Lower leg skin (tissue), 3 donors: ENCODE data around the gene PXK.

ENCODE experiments used
- POLR2A ChIP-seq, 2 donors: fragments of 450-650 bp; IDR thresholded peaks; one replicate each; pipeline ENCODE4 v1.6.1; 2016 to 2017; ENCODE audit warnings: antibody characterized with exemption in 2 of 2, mild to moderate bottlenecking in 1 of 2, moderate library complexity in 1 of 2
- TF ChIP-seq, protein P1 (sequence below), 3 donors: fragments of 450-650 bp; IDR thresholded peaks; one replicate each; pipeline ENCODE4 v1.5.1; 2016; ENCODE audit warnings: antibody characterized with exemption in 3 of 3, mild to moderate bottlenecking in 3 of 3, moderate library complexity in 2 of 3

DNA sequence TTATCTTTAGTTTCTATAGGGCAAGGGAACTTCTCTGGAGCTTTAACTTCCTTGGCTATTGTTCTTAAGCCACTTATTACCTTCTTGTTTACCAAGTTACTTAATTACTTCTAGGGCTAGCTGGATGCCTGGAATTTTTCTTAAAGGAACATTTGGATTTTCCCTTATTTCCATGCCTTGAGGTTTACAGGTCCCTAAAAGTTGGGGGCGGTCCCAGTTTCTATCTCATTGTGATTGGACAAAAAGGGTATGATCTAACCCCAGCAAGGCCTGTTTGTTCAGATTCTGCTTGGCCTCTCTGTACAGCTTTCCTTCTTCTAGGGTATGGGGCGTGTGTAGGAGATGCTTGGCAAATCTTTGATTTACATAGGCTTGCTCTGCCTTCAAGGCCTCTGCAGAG, 83.5 kb downstream of the PXK start:
- TF ChIP-seq, protein P1, sequence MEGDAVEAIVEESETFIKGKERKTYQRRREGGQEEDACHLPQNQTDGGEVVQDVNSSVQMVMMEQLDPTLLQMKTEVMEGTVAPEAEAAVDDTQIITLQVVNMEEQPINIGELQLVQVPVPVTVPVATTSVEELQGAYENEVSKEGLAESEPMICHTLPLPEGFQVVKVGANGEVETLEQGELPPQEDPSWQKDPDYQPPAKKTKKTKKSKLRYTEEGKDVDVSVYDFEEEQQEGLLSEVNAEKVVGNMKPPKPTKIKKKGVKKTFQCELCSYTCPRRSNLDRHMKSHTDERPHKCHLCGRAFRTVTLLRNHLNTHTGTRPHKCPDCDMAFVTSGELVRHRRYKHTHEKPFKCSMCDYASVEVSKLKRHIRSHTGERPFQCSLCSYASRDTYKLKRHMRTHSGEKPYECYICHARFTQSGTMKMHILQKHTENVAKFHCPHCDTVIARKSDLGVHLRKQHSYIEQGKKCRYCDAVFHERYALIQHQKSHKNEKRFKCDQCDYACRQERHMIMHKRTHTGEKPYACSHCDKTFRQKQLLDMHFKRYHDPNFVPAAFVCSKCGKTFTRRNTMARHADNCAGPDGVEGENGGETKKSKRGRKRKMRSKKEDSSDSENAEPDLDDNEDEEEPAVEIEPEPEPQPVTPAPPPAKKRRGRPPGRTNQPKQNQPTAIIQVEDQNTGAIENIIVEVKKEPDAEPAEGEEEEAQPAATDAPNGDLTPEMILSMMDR (IDR thresholded peaks at IDR 0.05), result no peak
- TF ChIP-seq POLR2A (IDR thresholded peaks at IDR 0.05), result no peak
